Omental fat pad (tissue), 4 donors: ENCODE results near the gene BCAR3. TPM values are rescaled to one million over a fixed set of nuclear protein-coding genes. Genes with fewer than 3 reads are reported as not detected.

Experiments used
- ATAC-seq: fragments of 150-250 bp; one replicate; pipeline ENCODE4 v1.9.1; 2016; ENCODE audit warnings: mild to moderate bottlenecking, moderate library complexity; ENCODE audit not compliant: low FRiP score
- DNase-seq: peaks from one replicate; pipeline ENCODE4 v3.0.0-alpha.2; 2019; ENCODE audit warnings: low spot score
- total RNA-seq, 4 donors: library from RNA; depleted of rRNA; stranded (reverse); fragments of >200 nt; gene quantifications; one replicate each; pipeline ENCODE4 v1.1.0, GENCODE V29; 2016
- TF ChIP-seq, protein P1 (sequence below), 3 donors: fragments of 450-650 bp; IDR thresholded peaks; one replicate each; pipeline ENCODE4 v1.5.1; 2016 to 2017; ENCODE audit warnings: antibody characterized with exemption in 3 of 3, mild to moderate bottlenecking in 3 of 3, moderate library complexity in 2 of 3

Gene BCAR3
- total RNA-seq, 4 donors from 2014 or later = 43.7 to 73.5 (median 45.8) TPM

DNA sequence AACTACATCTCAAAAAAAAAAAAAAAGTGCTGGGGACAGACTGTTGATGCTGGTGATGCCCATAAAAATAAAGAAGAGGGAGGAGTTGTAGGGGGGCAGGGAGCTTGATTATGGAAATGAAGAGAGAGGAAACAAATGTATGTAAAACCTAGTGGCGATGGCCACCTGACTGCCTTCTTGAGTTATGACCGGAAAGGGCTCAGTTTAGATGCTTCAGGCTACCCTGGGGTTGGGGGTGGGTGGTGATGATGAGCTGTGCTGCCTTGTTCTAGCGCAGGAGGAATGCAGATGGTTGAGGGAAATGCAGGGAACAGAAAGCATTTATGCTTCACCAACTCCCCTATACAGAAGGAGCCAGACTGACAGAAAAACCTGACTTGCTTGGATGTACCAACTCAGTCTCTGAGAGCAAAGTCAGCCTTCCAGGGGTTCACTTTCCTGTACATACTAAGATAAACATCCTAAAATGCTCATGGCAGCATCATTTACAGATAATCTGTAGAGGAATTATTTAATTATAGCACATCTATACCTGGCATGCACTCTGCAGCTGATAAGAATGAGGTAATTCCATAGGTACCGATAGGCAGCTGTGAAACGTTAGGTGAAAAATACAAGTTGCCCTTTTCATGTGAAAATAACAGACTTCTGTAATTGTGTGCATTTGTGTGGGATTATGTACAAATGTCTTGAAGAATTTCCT is 8.0 kb upstream of the BCAR3 start:
- TF ChIP-seq, protein P1, sequence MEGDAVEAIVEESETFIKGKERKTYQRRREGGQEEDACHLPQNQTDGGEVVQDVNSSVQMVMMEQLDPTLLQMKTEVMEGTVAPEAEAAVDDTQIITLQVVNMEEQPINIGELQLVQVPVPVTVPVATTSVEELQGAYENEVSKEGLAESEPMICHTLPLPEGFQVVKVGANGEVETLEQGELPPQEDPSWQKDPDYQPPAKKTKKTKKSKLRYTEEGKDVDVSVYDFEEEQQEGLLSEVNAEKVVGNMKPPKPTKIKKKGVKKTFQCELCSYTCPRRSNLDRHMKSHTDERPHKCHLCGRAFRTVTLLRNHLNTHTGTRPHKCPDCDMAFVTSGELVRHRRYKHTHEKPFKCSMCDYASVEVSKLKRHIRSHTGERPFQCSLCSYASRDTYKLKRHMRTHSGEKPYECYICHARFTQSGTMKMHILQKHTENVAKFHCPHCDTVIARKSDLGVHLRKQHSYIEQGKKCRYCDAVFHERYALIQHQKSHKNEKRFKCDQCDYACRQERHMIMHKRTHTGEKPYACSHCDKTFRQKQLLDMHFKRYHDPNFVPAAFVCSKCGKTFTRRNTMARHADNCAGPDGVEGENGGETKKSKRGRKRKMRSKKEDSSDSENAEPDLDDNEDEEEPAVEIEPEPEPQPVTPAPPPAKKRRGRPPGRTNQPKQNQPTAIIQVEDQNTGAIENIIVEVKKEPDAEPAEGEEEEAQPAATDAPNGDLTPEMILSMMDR (IDR thresholded peaks at IDR 0.05) = no peak
- ATAC-seq (no peak), DNase-seq (no peak)

DNA sequence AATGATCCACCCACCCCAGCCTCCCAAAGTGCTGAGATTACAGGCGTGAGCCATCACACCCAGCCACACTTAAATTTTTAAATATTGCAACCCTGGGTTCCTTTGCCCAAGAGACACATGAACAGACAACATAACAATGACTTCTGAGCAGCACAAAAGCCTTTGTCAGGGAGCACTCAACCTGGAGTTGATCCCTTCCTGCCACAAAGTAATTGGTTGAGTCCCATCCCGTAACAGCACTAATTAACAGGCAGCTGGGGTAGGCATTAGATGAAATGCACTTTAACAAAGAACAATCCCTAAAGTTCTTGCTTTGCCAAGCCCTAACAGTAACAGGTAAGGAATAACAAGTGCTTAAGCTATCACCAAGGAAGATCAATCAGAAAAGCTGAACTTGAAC is 5.9 kb upstream of the BCAR3 start:
- ATAC-seq (no peak), DNase-seq (no peak)
- TF ChIP-seq, protein P1 (IDR thresholded peaks at IDR 0.05) = no peak

- TF ChIP-seq, protein P1 (IDR thresholded peaks at IDR 0.05) = no peak
- no peak for ATAC-seq
Observed at GRCh38 chr1:93686504-93687250, 5.0 kb upstream of the BCAR3 start.

DNA sequence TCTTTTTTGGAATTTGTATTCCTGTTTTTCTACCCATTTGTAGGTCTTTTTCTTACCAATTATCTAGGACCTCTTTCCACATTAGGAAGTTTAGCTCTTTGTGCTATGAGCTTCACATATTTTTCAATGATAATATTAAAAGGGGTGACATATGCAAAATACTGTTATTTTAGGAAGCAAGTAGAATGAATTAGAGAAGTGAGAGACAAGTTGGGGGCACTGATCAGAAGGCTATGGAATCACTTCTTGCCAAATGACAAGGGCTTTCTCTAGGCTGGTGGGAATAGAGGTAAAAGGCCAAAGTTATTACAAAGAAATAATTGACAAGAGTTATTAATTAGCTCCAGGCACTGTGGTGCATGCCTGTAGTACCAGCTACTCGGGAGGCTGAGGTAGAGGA is 4.3 kb upstream of the BCAR3 start:
- DNase-seq = no peak
- TF ChIP-seq, protein P1 (IDR thresholded peaks at IDR 0.05) = no peak
- ATAC-seq = no peak

More at GRCh38 chr1:93686504-93687250, 5.0 kb upstream of the BCAR3 start:
- no peak for DNase-seq

- DNase-seq (no peak), ATAC-seq (no peak)
- TF ChIP-seq, protein P1 (IDR thresholded peaks at IDR 0.05) = no peak
Observed at GRCh38 chr1:93683234-93683633, 1.6 kb upstream of the BCAR3 start.

DNA sequence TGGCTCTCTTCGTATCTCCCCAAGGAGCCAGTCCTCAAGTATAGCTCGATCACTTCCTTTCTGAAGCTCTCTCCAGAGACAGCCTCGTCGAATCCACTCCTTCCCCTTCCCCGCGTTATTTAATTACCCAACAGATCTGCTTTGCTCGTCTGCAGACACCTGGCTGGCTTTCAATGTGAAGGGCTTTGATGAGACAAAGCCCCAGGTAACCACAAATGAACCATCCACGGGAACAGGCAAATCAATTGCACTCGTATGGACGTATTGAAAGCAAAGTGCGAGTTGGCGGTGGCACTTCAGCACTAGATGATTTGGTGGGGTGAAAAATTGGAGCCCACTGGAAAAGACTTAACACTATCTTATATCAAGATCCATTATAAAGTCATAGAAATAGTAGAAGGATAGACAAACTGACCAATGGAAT is 364 bp upstream of the BCAR3 start:
- TF ChIP-seq, protein P1 (IDR thresholded peaks at IDR 0.05) = no peak
- ATAC-seq (no peak), DNase-seq (no peak)
